ENCODE measurements around the gene LAMC3.

Gene LAMC3

DNA sequence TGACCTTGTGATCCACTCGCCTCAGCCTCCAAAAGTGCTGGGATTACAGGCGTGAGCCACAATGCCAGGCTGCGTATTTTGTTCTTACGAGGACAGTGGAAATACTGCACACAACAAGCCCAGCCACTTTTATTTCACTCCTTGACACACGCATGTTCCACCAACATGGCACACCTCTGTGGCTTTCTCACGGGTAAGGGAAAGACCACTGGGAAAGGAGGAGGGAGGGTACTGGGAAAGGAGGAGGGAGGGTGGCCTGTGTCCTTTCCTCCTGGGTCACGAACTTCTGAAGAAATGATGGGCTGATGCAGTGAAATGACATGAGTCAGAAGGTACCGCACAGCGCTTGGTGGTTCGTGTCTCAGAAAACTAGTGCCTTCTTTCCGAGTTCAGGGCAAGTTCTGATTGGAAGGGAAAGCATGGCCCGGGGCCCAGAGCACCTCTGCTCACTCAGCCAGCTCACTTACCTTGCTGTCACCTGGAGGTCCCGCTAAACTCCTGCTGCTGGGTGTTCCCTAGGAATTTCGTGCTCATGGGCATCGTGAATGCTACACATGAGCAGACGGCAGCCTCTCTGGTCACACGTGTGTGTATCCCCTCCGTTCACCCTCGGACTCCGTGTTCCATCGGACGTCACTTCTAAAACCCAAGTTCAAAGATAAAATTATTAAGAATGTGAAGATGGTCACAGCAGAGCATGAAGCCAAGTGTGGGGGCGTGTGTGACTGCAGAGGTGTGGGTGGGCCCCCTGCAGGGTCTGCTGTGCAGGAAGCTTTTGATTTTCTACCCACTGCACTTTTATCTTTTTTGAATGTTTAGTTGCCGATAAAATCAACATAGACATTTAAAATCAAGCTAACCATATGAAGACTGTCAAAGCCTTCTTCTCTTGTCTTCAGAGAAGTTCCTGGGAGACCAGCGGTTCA is 42.9 kb downstream of the LAMC3 start:
- ATAC-seq, result no peak
- TF ChIP-seq ARNTL (CRISPR knock-in tag; IDR thresholded peaks at IDR 0.05; ENCODE audit: borderline replicate concordance, low read depth) (no peak), ZNF70 (CRISPR knock-in tag; IDR thresholded peaks at IDR 0.05) (no peak)
- TF ChIP-seq, protein P1, sequence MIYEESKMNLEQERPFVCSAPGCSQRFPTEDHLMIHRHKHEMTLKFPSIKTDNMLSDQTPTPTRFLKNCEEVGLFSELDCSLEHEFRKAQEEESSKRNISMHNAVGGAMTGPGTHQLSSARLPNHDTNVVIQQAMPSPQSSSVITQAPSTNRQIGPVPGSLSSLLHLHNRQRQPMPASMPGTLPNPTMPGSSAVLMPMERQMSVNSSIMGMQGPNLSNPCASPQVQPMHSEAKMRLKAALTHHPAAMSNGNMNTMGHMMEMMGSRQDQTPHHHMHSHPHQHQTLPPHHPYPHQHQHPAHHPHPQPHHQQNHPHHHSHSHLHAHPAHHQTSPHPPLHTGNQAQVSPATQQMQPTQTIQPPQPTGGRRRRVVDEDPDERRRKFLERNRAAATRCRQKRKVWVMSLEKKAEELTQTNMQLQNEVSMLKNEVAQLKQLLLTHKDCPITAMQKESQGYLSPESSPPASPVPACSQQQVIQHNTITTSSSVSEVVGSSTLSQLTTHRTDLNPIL (CRISPR knock-in tag; IDR thresholded peaks at IDR 0.05; ENCODE audit: low read depth), result no peak

DNA sequence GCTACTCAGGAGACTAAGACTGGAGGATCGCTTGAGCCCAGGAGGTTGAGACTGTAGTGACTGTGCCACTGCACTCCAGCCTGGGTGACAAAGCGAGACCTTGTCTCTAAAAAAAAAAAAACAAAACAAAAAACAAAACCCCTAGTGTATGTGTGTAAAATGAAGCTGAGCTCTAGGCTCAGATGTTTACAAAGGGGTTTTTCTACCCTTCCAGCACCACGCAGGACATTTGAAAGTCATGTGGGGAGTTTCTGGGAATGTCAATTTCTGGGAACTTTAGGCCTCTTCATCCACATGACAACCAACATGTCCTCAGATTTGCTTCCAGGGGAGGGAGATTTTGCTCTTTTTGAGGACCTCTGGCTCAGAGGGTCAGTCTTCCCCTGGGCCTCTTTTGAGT is 44.9 kb downstream of the LAMC3 start:
- ATAC-seq, result no peak
- TF ChIP-seq, protein P1 (CRISPR knock-in tag; IDR thresholded peaks at IDR 0.05; ENCODE audit: low read depth), result no peak
- TF ChIP-seq ZNF8 (CRISPR knock-in tag; IDR thresholded peaks at IDR 0.05) (no peak), GLIS3 (CRISPR knock-in tag; IDR thresholded peaks at IDR 0.05) (no peak)
- TF ChIP-seq, protein P2, sequence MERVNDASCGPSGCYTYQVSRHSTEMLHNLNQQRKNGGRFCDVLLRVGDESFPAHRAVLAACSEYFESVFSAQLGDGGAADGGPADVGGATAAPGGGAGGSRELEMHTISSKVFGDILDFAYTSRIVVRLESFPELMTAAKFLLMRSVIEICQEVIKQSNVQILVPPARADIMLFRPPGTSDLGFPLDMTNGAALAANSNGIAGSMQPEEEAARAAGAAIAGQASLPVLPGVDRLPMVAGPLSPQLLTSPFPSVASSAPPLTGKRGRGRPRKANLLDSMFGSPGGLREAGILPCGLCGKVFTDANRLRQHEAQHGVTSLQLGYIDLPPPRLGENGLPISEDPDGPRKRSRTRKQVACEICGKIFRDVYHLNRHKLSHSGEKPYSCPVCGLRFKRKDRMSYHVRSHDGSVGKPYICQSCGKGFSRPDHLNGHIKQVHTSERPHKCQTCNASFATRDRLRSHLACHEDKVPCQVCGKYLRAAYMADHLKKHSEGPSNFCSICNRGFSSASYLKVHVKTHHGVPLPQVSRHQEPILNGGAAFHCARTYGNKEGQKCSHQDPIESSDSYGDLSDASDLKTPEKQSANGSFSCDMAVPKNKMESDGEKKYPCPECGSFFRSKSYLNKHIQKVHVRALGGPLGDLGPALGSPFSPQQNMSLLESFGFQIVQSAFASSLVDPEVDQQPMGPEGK (CRISPR knock-in tag; IDR thresholded peaks at IDR 0.05; ENCODE audit: borderline replicate concordance), result no peak

DNA sequence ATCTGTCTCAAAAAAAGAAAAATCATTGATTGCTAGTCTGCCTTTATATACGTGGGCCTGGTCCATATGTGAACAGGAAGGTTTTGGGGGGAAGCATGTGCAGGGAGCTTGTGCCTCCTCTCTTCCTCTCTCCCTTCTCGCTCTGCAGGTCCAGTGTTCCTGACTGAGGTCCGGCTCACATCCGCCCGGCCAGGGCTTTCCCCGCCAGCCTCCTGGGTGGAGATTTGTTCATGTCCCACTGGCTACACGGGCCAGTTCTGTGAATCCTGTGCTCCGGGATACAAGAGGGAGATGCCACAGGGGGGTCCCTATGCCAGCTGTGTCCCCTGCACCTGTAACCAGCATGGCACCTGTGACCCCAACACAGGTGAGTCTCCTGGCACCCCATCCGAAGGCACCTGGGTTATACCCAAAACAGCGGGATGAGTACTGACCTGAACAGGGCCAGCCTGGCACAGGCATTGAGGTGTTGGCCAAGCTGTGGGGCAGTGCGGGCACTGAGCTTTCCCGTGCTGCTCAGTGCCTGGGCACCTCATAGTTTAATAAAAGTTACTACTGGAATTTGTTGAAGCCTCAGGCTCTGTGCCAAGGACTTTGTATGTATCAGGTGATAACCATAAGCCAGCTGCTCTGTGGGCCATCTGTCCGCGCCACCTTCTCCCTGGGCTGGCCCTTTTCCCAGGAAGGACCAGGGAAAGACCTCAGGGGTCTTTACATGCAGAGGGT is 48.0 kb downstream of the LAMC3 start:
- ATAC-seq, result no peak
- TF ChIP-seq ESRRG (CRISPR knock-in tag; IDR thresholded peaks at IDR 0.05), result no peak

DNA sequence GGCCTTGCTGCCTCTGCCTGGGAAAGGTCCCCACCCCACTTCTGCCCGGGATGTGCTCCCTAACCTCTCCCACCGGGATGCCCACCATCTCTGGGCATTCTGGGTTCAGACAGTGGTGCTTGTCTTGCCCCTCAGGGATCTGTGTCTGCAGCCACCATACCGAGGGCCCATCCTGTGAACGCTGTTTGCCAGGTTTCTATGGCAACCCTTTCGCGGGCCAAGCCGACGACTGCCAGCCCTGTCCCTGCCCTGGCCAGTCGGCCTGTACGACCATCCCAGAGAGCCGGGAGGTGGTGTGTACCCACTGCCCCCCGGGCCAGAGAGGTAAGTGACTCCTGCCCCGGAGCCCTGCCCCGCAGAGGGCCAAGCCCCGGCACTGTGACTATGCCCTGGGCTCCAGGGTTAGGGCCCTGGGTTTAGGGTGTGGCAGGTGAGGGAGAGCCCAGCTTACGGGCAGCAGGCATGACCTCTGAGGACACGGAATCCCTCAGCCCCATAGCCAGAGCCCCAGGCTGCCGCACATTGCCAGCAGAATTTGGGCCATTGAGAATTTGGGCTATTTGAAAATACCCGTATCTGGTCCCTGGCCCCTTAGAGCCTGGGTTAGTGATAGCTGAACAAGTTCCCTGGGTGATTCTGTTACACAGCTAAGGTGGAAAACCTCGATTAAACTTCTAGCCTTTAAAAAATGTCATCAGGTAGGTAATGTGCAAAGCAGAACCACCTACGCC is 52.1 kb downstream of the LAMC3 start:
- no peak for ATAC-seq
- TF ChIP-seq ARNTL (CRISPR knock-in tag; IDR thresholded peaks at IDR 0.05; ENCODE audit: borderline replicate concordance, low read depth) (no peak), SNAI2 (CRISPR knock-in tag; IDR thresholded peaks at IDR 0.05) (no peak), ZNF565 (CRISPR knock-in tag; conservative IDR thresholded peaks at IDR 0.05; ENCODE audit: low read depth) (no peak), BACH2 (CRISPR knock-in tag; IDR thresholded peaks at IDR 0.05; ENCODE audit: borderline replicate concordance) (no peak), OSR1 (CRISPR knock-in tag; IDR thresholded peaks at IDR 0.05) (no peak), TOX (CRISPR knock-in tag; IDR thresholded peaks at IDR 0.05; ENCODE audit: borderline replicate concordance) (no peak), PPARA (CRISPR knock-in tag; IDR thresholded peaks at IDR 0.05; ENCODE audit: borderline replicate concordance) (no peak), CSDC2 (CRISPR knock-in tag; IDR thresholded peaks at IDR 0.05) (no peak), ZFP3 (CRISPR knock-in tag; IDR thresholded peaks at IDR 0.05) (no peak), GLIS3 (CRISPR knock-in tag; IDR thresholded peaks at IDR 0.05) (no peak), ZNF8 (CRISPR knock-in tag; IDR thresholded peaks at IDR 0.05) (no peak)
- TF ChIP-seq, protein P1 (CRISPR knock-in tag; IDR thresholded peaks at IDR 0.05; ENCODE audit: low read depth), result no peak
- TF ChIP-seq, protein P3, sequence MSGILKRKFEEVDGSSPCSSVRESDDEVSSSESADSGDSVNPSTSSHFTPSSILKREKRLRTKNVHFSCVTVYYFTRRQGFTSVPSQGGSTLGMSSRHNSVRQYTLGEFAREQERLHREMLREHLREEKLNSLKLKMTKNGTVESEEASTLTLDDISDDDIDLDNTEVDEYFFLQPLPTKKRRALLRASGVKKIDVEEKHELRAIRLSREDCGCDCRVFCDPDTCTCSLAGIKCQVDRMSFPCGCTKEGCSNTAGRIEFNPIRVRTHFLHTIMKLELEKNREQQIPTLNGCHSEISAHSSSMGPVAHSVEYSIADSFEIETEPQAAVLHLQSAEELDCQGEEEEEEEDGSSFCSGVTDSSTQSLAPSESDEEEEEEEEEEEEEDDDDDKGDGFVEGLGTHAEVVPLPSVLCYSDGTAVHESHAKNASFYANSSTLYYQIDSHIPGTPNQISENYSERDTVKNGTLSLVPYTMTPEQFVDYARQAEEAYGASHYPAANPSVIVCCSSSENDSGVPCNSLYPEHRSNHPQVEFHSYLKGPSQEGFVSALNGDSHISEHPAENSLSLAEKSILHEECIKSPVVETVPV (CRISPR knock-in tag; IDR thresholded peaks at IDR 0.05), result no peak
- TF ChIP-seq, protein P4, sequence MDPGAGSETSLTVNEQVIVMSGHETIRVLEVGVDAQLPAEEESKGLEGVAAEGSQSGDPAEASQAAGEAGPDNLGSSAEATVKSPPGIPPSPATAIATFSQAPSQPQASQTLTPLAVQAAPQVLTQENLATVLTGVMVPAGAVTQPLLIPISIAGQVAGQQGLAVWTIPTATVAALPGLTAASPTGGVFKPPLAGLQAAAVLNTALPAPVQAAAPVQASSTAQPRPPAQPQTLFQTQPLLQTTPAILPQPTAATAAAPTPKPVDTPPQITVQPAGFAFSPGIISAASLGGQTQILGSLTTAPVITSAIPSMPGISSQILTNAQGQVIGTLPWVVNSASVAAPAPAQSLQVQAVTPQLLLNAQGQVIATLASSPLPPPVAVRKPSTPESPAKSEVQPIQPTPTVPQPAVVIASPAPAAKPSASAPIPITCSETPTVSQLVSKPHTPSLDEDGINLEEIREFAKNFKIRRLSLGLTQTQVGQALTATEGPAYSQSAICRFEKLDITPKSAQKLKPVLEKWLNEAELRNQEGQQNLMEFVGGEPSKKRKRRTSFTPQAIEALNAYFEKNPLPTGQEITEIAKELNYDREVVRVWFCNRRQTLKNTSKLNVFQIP (CRISPR knock-in tag; IDR thresholded peaks at IDR 0.05; ENCODE audit: borderline replicate concordance, low read depth), result no peak
- TF ChIP-seq, protein P2 (CRISPR knock-in tag; IDR thresholded peaks at IDR 0.05; ENCODE audit: borderline replicate concordance), result no peak
